NT2/D1 (cell line): ENCODE data around the gene PRR30.

ENCODE experiments used
- DNase-seq: peaks from one replicate; pipeline ENCODE4 v3.0.0-alpha.2; 2011; ENCODE audit warnings: low read depth, low spot score
- H3K27me3 ChIP-seq: 2 replicates; pipeline ENCODE4 v1.6.0; 2011; ENCODE audit warnings: mild to moderate bottlenecking; ENCODE audit not compliant: insufficient read length, insufficient read depth
- H3K36me3 ChIP-seq: 2 replicates; pipeline ENCODE4 v1.6.1; 2011; ENCODE audit warnings: mild to moderate bottlenecking, low read length, mixed read lengths; ENCODE audit not compliant: insufficient read depth, insufficient read length
- H3K4me1 ChIP-seq: 2 replicates; pipeline ENCODE4 v1.5.1; 2011; ENCODE audit not compliant: insufficient read depth, insufficient read length
- H3K4me3 ChIP-seq: 2 replicates; pipeline ENCODE4 v1.5.1; 2011; ENCODE audit warnings: low read depth; ENCODE audit not compliant: insufficient read length
- H3K9ac ChIP-seq: 2 replicates; pipeline ENCODE4 v1.6.0; 2011; ENCODE audit warnings: low read depth; ENCODE audit not compliant: insufficient read length
- H3K9me3 ChIP-seq: 2 replicates; pipeline ENCODE4 v1.5.1; 2011; ENCODE audit warnings: mild to moderate bottlenecking, low read length; ENCODE audit not compliant: insufficient read depth
- SUZ12 ChIP-seq: IDR thresholded peaks from 2 replicates; pipeline ENCODE4 v1.6.1; 2011; ENCODE audit not compliant: insufficient read length, insufficient read depth; ENCODE audit errors: extremely low read depth
- YY1 ChIP-seq: IDR thresholded peaks from 2 replicates; pipeline ENCODE4 v1.6.1; 2011; ENCODE audit not compliant: insufficient read length, insufficient read depth
- ZNF274 ChIP-seq: IDR thresholded peaks from 2 replicates; pipeline ENCODE4 v1.6.1; 2011; ENCODE audit warnings: mild to moderate bottlenecking, low read depth, low read length

Gene PRR30

GRCh38 chr2:27138111-27138510 is 1.1 kb downstream of the PRR30 start:
- Histone ChIP-seq H3K36me3 (peaks cover 5% of the 10 kb centered on the region), H3K4me1 (peaks cover 7% of the 10 kb centered on the region), H3K4me3 (no peak overlapping the region), H3K9me3 (no peaks in the 10 kb centered on the region), H3K27me3 (no peaks in the 10 kb centered on the region), H3K9ac (no peak overlapping the region)
- no peak for DNase-seq
- TF ChIP-seq ZNF274, result no peak
- TF ChIP-seq SUZ12, result no peak
- no peak for TF ChIP-seq YY1

DNA sequence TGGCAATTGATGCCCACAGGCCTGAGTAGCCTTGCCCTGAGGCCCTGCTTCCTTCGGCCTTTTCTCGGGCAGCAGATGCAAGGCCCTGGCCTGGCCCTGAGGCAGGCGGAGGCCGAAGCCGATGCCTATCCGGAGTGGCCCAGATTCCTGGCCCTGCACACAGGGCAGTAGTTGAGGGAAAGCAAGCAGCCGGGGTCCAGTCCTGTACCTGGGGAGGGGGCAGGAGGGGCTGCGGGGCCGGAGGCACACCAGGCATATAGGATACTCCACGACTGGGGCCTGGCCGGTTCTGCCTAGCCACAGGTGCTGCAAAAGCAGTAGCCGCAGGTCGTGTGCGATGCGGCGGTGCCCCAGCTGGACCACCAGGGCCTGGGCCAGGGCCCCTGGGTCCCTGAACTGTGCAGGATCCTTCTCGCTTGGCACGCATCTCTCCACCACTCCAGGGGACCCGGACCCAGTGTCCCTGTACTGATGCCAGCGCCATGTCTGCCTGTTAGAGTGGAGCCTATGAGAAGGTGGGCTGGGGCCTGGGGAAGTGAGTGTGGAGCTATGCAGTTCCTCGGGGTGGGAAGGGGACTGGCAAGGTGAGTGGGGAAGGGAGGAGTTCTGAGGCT is 1.8 kb downstream of the PRR30 start:
- Histone ChIP-seq H3K4me3 (no peak overlapping the region), H3K4me1 (peaks cover 8% of the 10 kb centered on the region), H3K27me3 (no peaks in the 10 kb centered on the region), H3K36me3 (peaks cover 12% of the 10 kb centered on the region), H3K9ac (no peak overlapping the region), H3K9me3 (no peaks in the 10 kb centered on the region)
- DNase-seq, result no peak
- TF ChIP-seq ZNF274 (no peak), SUZ12 (no peak), YY1 (no peak)

DNA sequence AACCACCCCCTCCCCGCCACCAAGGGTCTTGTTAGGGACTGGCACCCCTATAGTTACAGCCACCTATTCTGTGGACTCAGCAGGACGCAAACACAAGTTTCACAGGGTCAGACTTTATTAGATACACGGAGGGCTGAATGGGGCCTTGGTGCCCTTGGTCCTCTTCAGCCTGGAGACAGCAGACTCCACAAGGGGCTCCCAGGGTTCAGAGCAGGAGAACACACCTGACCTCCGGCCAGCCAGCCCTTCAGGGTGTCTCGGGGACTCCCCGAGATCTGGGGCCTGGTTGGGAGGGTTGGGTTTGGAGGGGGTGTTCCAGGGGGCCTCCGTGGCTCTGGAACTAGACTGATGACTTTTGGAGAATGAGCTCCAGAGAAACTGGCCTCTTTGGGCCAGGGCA is 2.5 kb downstream of the PRR30 start:
- DNase-seq, result no peak
- H3K9ac ChIP-seq, result no peak overlapping the region
- no peaks in the 10 kb centered on the region for H3K9me3 ChIP-seq
- H3K36me3 ChIP-seq, result peaks cover 18% of the 10 kb centered on the region
- H3K27me3 ChIP-seq, result no peaks in the 10 kb centered on the region
- H3K4me3 ChIP-seq, result no peak overlapping the region
- H3K4me1 ChIP-seq, result peaks cover 8% of the 10 kb centered on the region
- TF ChIP-seq ZNF274 (no peak), YY1 (no peak), SUZ12 (no peak)

DNA sequence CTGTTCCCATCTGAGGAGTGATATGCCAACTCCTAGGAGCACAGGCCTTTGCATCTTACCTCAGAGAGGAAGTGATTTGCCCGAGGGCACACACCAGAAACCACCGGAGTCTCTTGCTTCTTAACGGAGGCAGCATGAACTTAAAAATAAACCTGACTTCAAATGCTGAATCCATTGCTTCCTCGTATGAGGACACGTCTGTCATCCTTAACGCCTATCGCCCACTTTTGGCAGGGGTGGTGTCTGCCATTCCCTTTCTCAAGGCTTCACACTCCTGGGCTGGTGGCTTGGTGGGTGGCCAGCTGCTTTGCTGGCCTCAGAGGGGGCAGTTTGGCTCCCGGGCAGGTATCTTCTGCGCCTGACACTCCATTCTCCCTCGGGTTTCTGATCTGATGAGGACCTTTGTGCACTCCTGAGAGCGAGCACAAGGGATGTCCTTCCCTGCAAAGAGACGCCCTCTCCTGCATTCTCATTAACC is 3.7 kb downstream of the PRR30 start:
- Histone ChIP-seq H3K9ac (no peak overlapping the region), H3K4me1 (peaks cover 8% of the 10 kb centered on the region), H3K9me3 (no peaks in the 10 kb centered on the region), H3K36me3 (peaks cover 31% of the 10 kb centered on the region), H3K27me3 (no peaks in the 10 kb centered on the region), H3K4me3 (no peak overlapping the region)
- no peak for TF ChIP-seq ZNF274
- no peak for TF ChIP-seq SUZ12
- no peak for TF ChIP-seq YY1
- no peak for DNase-seq

- Histone ChIP-seq H3K4me3 (peak overlapping the region; percentile 24), H3K9me3 (no peaks in the 10 kb centered on the region), H3K36me3 (peaks cover 36% of the 10 kb centered on the region), H3K9ac (no peak overlapping the region), H3K4me1 (peaks cover 8% of the 10 kb centered on the region), H3K27me3 (no peaks in the 10 kb centered on the region)
- TF ChIP-seq ZNF274, result no peak
- TF ChIP-seq YY1, result no peak
- TF ChIP-seq SUZ12, result no peak
- no peak for DNase-seq
These were observed 4.3 kb downstream of the PRR30 start for GRCh38 chr2:27134781-27135477.

DNA sequence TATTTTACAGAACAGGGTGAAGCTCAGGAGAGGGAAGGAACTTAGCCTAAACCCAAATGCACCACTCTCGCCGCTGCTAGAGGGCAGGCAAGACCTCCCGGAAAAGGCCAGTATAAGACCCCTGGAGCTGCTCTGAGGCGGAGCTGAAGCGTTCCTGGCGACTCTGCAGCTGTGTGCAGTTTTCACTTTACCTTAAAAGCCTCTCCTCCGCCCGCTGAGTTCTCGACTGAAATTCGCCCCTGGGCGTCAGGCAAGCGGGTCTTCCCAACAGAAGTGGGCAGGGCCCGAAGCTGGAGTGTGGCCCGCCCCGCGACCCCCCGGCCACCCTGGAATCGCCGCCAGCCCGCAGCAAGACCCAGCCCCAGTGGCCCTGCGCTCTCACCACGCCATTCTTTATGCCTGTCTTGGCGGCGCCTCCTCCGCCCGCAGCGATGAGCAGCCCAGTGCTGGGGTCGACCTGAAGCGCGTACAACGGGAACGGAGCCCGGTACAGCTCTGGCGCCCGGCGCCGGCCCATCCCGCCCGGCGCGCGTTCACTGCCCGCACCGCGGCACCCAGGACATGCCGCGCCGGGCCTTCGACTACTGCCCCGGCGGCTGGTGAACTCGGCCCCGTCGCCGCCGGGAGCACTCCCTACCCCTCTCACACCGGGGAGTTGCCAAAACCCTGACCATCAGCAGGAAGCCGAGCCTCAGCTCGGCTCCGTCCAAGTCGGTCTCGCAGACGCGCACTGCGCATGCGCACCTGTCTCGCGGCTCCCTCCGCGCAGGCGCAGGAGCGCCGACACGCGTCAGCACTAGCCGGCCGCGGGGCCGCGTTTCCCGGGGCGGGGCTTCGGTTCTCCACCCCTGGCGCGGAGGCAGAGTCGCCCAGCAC is 5.1 kb downstream of the PRR30 start, which contains the start of gene PREB:
Gene PREB, minus strand, starts transcription at position 732 of the 876 bp plus-strand sequence. Its CDS starts 215 bp downstream, at position 517.
- Histone ChIP-seq H3K27me3 (no peaks in the 10 kb centered on the region), H3K4me1 (peaks cover 8% of the 10 kb centered on the region), H3K9ac (peak within 1 kb of the TSS; percentile 94), H3K4me3 (peak within 1 kb of the TSS; percentile 91), H3K36me3 (peaks cover 44% of the 10 kb centered on the region), H3K9me3 (no peaks in the 10 kb centered on the region)
- peak; percentile 94 for DNase-seq
- TF ChIP-seq YY1 (peak; percentile 60), ZNF274 (no peak)
